SK-N-DZ (cell line): ENCODE data around the gene MRPL4.
"Not testable (repeated sequence)": the region's sequence is repeated elsewhere in the genome, so short reads cannot be mapped to it uniquely, and the experiment has no call there.

Experiments
- DNase-seq: peaks from one replicate; pipeline ENCODE4 v3.0.0-alpha.2; 2015; ENCODE audit warnings: low spot score

Gene MRPL4

DNA sequence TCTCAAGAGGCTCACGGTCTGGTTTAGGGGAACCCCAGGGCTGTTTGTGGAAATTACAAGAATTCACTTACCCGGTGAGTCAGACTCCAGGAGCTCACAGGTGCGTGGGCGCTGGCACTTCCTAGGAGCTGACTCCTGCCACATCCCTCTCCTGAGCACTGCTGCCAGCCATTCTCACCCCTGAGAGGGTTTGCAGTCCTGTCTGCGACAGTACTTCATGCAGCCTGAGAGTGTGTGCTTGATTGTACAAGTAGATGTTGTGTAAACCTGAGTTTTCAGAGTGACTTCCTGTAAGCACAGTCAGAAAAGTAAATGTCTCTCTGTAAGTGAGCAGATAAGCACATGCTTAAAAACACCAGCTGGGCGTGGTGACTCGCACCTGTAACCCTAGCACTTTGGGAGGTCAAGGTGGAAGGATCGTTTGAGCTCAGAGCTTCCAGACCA lies 8.1 kb downstream of the MRPL4 start:
- no peak for DNase-seq

GRCh38 chr19:10262771-10263170 lies 10.8 kb downstream of the MRPL4 start:
- DNase-seq: no peak

GRCh38 chr19:10266706-10267105 lies 14.7 kb downstream of the MRPL4 start:
- DNase-seq: no peak

DNA sequence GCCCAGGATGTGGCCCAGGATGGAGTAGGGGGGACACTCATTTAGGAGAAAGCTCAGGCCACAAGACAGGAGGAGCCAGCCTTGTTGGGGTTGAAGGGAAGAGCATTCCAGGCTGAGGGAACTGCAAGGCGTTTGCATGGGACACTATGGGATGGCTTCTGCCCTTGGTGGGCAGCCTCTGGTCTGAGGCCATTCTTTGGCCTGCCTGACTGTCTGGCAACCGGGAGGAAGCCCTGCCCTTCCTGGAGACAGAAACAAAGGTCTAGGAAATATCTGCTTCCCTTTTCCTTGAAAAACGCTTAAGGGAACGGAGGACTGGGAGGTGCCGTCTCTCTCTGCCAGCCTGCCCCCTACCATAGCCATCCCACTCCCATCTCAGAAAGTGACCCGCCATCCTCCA lies 16.1 kb downstream of the MRPL4 start:
- no peak for DNase-seq

DNA sequence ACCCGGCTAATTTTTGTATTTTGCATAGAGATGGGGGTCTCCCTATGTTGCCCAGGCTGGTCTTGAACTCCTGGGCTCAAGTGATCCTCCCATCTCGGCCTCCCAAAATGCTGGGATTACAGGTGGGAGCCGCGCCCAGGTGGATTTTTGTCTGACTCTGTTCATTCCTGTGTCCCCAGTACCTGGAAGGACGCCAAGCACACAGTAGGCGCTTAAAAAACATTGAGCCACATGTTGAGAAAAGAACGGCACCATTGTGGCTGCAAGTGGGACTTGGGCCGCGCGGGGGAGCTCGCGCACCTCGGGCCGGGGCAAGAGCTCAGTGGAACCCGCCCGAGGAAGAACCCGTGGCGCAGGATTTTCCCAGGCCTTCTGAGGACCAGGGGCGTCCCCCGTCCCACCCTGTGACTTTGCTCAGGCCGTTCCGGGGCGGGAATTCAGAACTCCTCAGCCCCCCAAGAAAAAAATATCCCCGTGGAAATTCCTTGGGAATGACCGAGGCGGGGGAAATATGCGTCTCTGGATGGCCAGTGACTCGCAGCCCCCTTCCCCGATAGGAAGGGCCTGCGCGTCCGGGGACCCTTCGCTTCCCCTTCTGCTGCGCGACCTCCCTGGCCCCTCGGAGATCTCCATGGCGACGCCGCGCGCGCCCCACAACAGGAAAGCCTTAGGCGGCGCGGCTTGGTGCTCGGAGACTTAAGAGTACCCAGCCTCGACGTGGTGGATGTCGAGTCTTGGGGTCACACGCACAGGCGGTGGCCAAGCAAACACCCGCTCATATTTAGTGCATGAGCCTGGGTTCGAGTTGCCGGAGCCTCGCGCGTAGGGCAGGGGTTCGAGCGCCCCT lies 17.5 kb downstream of the MRPL4 start:
- DNase-seq: peak; percentile 60

DNA sequence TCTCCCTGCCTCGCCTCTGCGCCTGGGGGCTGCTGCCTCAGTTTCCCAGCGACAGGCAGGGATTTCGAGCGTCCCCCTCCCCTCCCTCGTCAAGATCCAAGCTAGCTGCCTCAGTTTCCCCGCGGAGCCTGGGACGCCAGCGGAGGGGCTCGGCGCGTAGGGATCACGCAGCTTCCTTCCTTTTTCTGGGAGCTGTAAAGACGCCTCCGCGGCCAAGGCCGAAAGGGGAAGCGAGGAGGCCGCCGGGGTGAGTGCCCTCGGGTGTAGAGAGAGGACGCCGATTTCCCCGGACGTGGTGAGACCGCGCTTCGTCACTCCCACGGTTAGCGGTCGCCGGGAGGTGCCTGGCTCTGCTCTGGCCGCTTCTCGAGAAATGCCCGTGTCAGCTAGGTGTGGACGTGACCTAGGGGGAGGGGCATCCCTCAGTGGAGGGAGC lies 18.2 kb downstream of the MRPL4 start:
- no peak for DNase-seq

GRCh38 chr19:10270616-10271394 lies 18.8 kb downstream of the MRPL4 start, which contains the start of gene ICAM1:
ICAM1 (plus strand) TSS chr19:10271120; CDS start chr19:10271160, 40 bp downstream.
- DNase-seq: no peak

GRCh38 chr19:10271543-10272086 lies 19.6 kb downstream of the MRPL4 start:
- no peak for DNase-seq

GRCh38 chr19:10274589-10274988 lies 22.6 kb downstream of the MRPL4 start:
- no peak for DNase-seq

GRCh38 chr19:10277795-10278589 lies 26.0 kb downstream of the MRPL4 start:
- DNase-seq: no peak

DNA sequence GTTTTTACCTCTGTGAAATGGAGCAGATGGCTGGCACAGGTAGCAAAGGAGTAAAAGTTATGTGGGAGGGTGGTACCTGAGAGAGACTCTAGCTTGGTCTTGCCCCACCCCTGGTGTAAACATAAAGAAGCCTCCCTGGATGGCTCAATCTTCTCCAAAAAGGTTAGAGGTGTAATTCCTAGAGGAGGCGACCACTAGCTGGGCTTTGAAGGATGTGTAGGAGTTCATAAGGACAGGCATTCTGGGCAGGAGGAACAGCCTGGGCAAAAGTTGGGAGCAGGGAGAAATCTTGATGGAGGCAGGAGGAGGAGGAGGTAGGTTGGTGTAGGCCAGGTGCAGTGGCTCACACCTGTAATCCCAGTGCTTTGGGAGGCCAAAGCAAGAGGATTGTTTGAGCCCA lies 26.9 kb downstream of the MRPL4 start:
- no peak for DNase-seq

DNA sequence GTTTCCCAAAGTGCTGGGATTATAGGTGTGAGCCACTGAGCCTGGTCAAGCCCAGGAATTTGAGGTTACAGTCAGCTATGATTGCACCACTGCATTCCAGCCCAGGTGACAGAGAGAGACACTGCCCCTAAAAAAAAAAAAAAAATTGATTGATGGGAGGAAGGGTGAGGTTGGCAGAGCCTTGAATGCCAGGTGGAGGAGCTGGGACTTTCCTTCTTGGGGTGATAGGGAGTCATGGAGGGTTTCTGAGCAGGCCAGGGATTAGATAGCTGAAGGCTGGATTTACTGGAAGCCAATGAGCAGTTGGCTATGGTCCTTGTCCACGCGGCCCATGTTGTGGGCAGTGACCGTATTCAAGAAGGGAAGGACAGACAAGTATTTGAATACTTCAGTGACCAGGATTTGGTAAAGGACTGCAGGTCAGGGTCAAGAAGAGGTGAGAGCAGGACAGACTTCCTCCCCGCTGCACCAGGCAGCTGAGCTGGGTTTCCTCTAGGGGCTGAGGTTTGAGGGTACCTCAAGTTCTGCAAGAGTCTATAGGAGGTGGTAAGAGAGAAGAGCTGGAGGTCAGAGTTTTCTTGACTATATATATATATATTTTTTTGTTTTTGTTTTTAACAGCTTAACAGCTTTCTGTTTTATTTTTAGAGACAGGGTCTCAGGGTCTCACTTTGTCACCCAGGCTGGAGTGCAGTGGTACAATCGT lies 27.9 kb downstream of the MRPL4 start:
- DNase-seq: no peak

GRCh38 chr19:10282043-10282442 lies 30.0 kb downstream of the MRPL4 start:
- DNase-seq: not testable (repeated sequence)

DNA sequence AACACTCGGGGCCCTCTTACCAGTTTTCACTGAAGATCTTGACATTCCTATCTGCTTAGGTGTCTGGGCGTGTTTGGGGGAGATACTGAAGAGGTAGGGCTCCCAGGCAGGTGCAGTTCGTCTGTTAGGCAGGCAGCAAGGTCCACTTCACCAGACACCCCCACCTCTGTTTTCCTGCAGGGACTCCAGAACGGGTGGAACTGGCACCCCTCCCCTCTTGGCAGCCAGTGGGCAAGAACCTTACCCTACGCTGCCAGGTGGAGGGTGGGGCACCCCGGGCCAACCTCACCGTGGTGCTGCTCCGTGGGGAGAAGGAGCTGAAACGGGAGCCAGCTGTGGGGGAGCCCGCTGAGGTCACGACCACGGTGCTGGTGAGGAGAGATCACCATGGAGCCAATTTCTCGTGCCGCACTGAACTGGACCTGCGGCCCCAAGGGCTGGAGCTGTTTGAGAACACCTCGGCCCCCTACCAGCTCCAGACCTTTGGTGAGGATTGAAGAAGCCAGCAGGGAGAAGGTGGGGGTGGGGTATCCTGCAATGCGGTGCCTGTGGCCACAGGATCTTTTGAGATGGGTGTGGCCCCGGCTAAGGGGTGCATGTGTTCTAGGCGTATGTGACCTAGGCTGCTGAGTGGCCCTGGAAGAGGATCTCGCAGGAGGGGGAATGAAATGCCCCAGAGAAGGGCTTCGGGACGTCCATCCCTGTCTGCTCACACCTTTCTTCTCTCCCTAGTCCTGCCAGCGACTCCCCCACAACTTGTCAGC lies 31.5 kb downstream of the MRPL4 start:
- no peak for DNase-seq

DNA sequence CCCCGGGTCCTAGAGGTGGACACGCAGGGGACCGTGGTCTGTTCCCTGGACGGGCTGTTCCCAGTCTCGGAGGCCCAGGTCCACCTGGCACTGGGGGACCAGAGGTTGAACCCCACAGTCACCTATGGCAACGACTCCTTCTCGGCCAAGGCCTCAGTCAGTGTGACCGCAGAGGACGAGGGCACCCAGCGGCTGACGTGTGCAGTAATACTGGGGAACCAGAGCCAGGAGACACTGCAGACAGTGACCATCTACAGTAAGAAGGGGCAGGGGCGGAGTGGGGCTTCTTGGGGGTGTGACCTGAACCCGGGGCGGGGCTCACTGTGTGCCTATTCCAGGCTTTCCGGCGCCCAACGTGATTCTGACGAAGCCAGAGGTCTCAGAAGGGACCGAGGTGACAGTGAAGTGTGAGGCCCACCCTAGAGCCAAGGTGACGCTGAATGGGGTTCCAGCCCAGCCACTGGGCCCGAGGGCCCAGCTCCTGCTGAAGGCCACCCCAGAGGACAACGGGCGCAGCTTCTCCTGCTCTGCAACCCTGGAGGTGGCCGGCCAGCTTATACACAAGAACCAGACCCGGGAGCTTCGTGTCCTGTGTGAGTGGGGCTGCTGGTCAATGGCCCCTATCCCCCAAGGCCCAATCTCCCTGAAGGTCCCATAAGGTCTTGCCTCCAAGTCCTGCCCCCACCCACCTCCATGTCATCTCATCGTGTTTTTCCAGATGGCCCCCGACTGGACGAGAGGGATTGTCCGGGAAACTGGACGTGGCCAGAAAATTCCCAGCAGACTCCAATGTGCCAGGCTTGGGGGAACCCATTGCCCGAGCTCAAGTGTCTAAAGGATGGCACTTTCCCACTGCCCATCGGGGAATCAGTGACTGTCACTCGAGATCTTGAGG lies 32.3 kb downstream of the MRPL4 start:
- no peak for DNase-seq

GRCh38 chr19:10284960-10285278 lies 32.9 kb downstream of the MRPL4 start:
- DNase-seq: no peak

DNA sequence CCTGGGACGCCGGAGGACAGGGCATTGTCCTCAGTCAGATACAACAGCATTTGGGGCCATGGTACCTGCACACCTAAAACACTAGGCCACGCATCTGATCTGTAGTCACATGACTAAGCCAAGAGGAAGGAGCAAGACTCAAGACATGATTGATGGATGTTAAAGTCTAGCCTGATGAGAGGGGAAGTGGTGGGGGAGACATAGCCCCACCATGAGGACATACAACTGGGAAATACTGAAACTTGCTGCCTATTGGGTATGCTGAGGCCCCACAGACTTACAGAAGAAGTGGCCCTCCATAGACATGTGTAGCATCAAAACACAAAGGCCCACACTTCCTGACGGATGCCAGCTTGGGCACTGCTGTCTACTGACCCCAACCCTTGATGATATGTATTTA lies 33.4 kb downstream of the MRPL4 start:
- no peak for DNase-seq

GRCh38 chr19:10286803-10287737 lies 35.1 kb downstream of the MRPL4 start, which contains the start of gene ICAM4:
ICAM4 (plus strand) TSS chr19:10286955; CDS start chr19:10287013, 58 bp downstream.
- no peak for DNase-seq
